Fibroblast of lung (primary cell): ENCODE measurements around the gene FOXK2. TPM values are rescaled to one million over a fixed set of nuclear protein-coding genes. Genes with fewer than 3 reads are reported as not detected.

ENCODE experiments used
- DNase-seq, 2 donors: peaks; one replicate each; pipeline versions ENCODE4 v3.0.0 to v3.0.0-alpha.2; 2010; ENCODE audit warnings: low read depth in 2 of 2
- H2AFZ ChIP-seq: 2 replicates; pipeline ENCODE4 v1.5.1; 2012; ENCODE audit warnings: low read length, control low read depth, inconsistent platforms
- H3K27ac ChIP-seq: 2 replicates; pipeline ENCODE4 v1.5.1; 2011; ENCODE audit warnings: low read length, control low read depth; ENCODE audit not compliant: insufficient read depth
- H3K27me3 ChIP-seq: 2 replicates; pipeline ENCODE4 v1.5.1; 2011; ENCODE audit warnings: mild to moderate bottlenecking, low read length; ENCODE audit not compliant: control insufficient read depth, insufficient read depth
- H3K36me3 ChIP-seq: 2 replicates; pipeline ENCODE4 v1.5.1; 2011; ENCODE audit warnings: low read length; ENCODE audit not compliant: control insufficient read depth, insufficient read depth
- H3K4me1 ChIP-seq: 2 replicates; pipeline ENCODE4 v1.5.1; 2011; ENCODE audit warnings: low read length; ENCODE audit not compliant: control insufficient read depth, insufficient read depth; ENCODE audit errors: extremely low read depth
- H3K4me2 ChIP-seq: 2 replicates; pipeline ENCODE4 v1.5.1; 2011; ENCODE audit warnings: low read length, control low read depth; ENCODE audit not compliant: insufficient read depth; ENCODE audit errors: extremely low read depth
- H3K4me3 ChIP-seq, 4 experiments: fragments of 200-600 bp in 1 of 4; sonication (generic) in 1 of 4; replicated peaks in 1 of 4; 2 replicates each; pipeline ENCODE4 v1.5.1; 2011 to 2016; ENCODE audit warnings: low read length in 4 of 4, low read depth in 3 of 4, mild to moderate bottlenecking in 3 of 4, control low read depth in 2 of 4, inconsistent platforms in 1 of 4, mixed read lengths in 1 of 4; ENCODE audit not compliant: insufficient read depth in 1 of 4; ENCODE audit errors: control extremely low read depth in 1 of 4
- H3K79me2 ChIP-seq: 2 replicates; pipeline ENCODE4 v1.5.1; 2012; ENCODE audit warnings: mild to moderate bottlenecking, low read length, inconsistent platforms; ENCODE audit not compliant: control insufficient read depth, insufficient read depth
- H3K9ac ChIP-seq: 2 replicates; pipeline ENCODE4 v1.5.1; 2011; ENCODE audit warnings: mild to moderate bottlenecking, low read length, control low read depth; ENCODE audit not compliant: insufficient read depth
- H3K9me3 ChIP-seq: 2 replicates; pipeline ENCODE4 v1.5.1; 2012; ENCODE audit warnings: low read depth, low read length; ENCODE audit not compliant: control insufficient read depth, insufficient read depth
- H4K20me1 ChIP-seq: 2 replicates; pipeline ENCODE4 v1.5.1; 2011; ENCODE audit warnings: low read length; ENCODE audit not compliant: control insufficient read depth, insufficient read depth; ENCODE audit errors: extremely low read depth
- CTCF ChIP-seq, 2 donors: IDR thresholded peaks in 1 of 2; conservative IDR thresholded peaks in 1 of 2; 1 replicate in 1 of 2; 2 replicates in 1 of 2; pipeline ENCODE4 v1.5.1; 2011 to 2012; ENCODE audit warnings: low read length in 2 of 2, control low read depth in 1 of 2, inconsistent platforms in 1 of 2, low read depth in 1 of 2, mild to moderate bottlenecking in 1 of 2
- EZH2 ChIP-seq: IDR thresholded peaks from 2 replicates; pipeline ENCODE4 v1.5.1; 2012; ENCODE audit warnings: low read length, control low read depth, mild to moderate bottlenecking; ENCODE audit errors: missing control alignments
- polyA plus RNA-seq, 2 donors: library from polyadenylated mRNA; depleted of rRNA in 1 of 2; stranded (reverse) in 1 of 2; unstranded in 1 of 2; fragments of >200 nt; gene quantifications; 2 replicates each; pipeline ENCODE4 v1.2.1, GENCODE V29; 2011 to 2012; ENCODE audit warnings: missing spikeins in 1 of 2
- total RNA-seq: library from RNA; depleted of rRNA; stranded (reverse); fragments of >200 nt; gene quantifications from 2 replicates; pipeline ENCODE4 v1.2.1, GENCODE V29; 2014

FOXK2 gene
- total and polyA plus RNA-seq, 2 donors (not counting 1 experiment from before 2014, with no cell fraction given), result 23.5 to 33.2 TPM

GRCh38 chr17:82599674-82600661, 80.4 kb downstream of the FOXK2 start:
- no peak for DNase-seq
- no peaks in the 10 kb centered on the region for H3K9me3 ChIP-seq
- peaks cover 31% of the 10 kb centered on the region for H3K36me3 ChIP-seq
- H3K79me2 ChIP-seq, result no peaks in the 10 kb centered on the region
- no peak overlapping the region for H3K4me3 ChIP-seq
- TF ChIP-seq CTCF (conservative IDR thresholded peaks at IDR 0.05 in 1 of 2, IDR thresholded peaks at IDR 0.05 in 1 of 2; ENCODE audit: low read depth in 1 of 2, low read length in 2 of 2), result no peak
- TF ChIP-seq EZH2, result no peak
- no peak overlapping the region for H3K27ac ChIP-seq
- no peak overlapping the region for H3K9ac ChIP-seq
- no peak overlapping the region for H2AFZ ChIP-seq
- H3K4me1 ChIP-seq, result no peaks in the 10 kb centered on the region
- no peaks in the 10 kb centered on the region for H4K20me1 ChIP-seq
- H3K27me3 ChIP-seq, result no peaks in the 10 kb centered on the region
- no peak overlapping the region for H3K4me2 ChIP-seq

GRCh38 chr17:82600731-82601446, 81.4 kb downstream of the FOXK2 start:
- no peaks in the 10 kb centered on the region for H4K20me1 ChIP-seq
- H3K4me2 ChIP-seq, result no peak overlapping the region
- H3K9me3 ChIP-seq, result no peaks in the 10 kb centered on the region
- H2AFZ ChIP-seq, result no peak overlapping the region
- TF ChIP-seq EZH2 (no peak), CTCF (conservative IDR thresholded peaks at IDR 0.05 in 1 of 2, IDR thresholded peaks at IDR 0.05 in 1 of 2; ENCODE audit: low read depth in 1 of 2, low read length in 2 of 2) (no peak)
- DNase-seq, result no peak
- no peaks in the 10 kb centered on the region for H3K27me3 ChIP-seq
- no peak overlapping the region for H3K4me3 ChIP-seq
- no peaks in the 10 kb centered on the region for H3K4me1 ChIP-seq
- H3K36me3 ChIP-seq, result peaks cover 31% of the 10 kb centered on the region
- H3K27ac ChIP-seq, result no peak overlapping the region
- H3K79me2 ChIP-seq, result no peaks in the 10 kb centered on the region
- no peak overlapping the region for H3K9ac ChIP-seq

GRCh38 chr17:82601447-82602000, 82.0 kb downstream of the FOXK2 start:
- H2AFZ ChIP-seq, result no peak overlapping the region
- H3K79me2 ChIP-seq, result no peaks in the 10 kb centered on the region
- no peaks in the 10 kb centered on the region for H4K20me1 ChIP-seq
- no peaks in the 10 kb centered on the region for H3K4me1 ChIP-seq
- H3K9me3 ChIP-seq, result no peaks in the 10 kb centered on the region
- no peak overlapping the region for H3K27ac ChIP-seq
- peaks cover 27% of the 10 kb centered on the region for H3K36me3 ChIP-seq
- no peak for DNase-seq
- no peak overlapping the region for H3K4me3 ChIP-seq
- H3K9ac ChIP-seq, result no peak overlapping the region
- H3K27me3 ChIP-seq, result no peaks in the 10 kb centered on the region
- TF ChIP-seq EZH2 (no peak), CTCF (conservative IDR thresholded peaks at IDR 0.05 in 1 of 2, IDR thresholded peaks at IDR 0.05 in 1 of 2; ENCODE audit: low read depth in 1 of 2, low read length in 2 of 2) (no peak)
- no peak overlapping the region for H3K4me2 ChIP-seq
